ES-I3 (cell line): Measurements from ENCODE around the gene CCDC194.

Experiments
- H3K36me3 ChIP-seq: 2 replicates; pipeline ENCODE4 v1.6.1; 2013; ENCODE audit warnings: mild to moderate bottlenecking, low read length, control low read depth, moderate library complexity; ENCODE audit not compliant: insufficient read depth
- H3K4me1 ChIP-seq: 2 replicates; pipeline ENCODE4 v1.6.1; 2013; ENCODE audit warnings: mild to moderate bottlenecking, control low read depth, low read length; ENCODE audit not compliant: insufficient read depth
- H3K9ac ChIP-seq: 2 replicates; pipeline ENCODE4 v1.6.1; 2013; ENCODE audit warnings: low read depth, mild to moderate bottlenecking, low read length, moderate library complexity
- H3K9me3 ChIP-seq: 2 replicates; pipeline ENCODE4 v1.6.1; 2013; ENCODE audit warnings: mild to moderate bottlenecking, low read length, moderate library complexity; ENCODE audit not compliant: control insufficient read depth, insufficient read depth

The CCDC194 gene, protein sequence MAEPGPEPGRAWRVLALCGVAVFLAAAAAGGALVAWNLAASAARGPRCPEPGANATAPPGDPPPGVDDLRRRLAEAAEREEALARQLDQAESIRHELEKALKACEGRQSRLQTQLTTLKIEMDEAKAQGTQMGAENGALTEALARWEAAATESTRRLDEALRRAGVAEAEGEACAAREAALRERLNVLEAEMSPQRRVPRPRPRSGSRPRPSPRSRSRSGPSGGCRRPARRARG

GRCh38 chr19:17393914-17394313 is at the start of gene CCDC194:
TSS of gene CCDC194 (minus strand) at chr19:17394196. CDS start at chr19:17394158, 38 bp downstream.
- no peaks in the 10 kb centered on the region; the same call in 1 of the 2 replicates for H3K36me3 ChIP-seq
- no peaks in the 10 kb centered on the region; the same call in 1 of the 2 replicates for H3K4me1 ChIP-seq
- no peaks in the 10 kb centered on the region for H3K9me3 ChIP-seq
- no peak within 1 kb of the TSS for H3K9ac ChIP-seq

GRCh38 chr19:17441241-17442021 is 47.4 kb upstream of the CCDC194 start:
- H3K4me1 ChIP-seq, result no peaks in the 10 kb centered on the region
- no peaks in the 10 kb centered on the region for H3K9me3 ChIP-seq
- H3K9ac ChIP-seq, result no peak overlapping the region
- no peaks in the 10 kb centered on the region for H3K36me3 ChIP-seq

DNA sequence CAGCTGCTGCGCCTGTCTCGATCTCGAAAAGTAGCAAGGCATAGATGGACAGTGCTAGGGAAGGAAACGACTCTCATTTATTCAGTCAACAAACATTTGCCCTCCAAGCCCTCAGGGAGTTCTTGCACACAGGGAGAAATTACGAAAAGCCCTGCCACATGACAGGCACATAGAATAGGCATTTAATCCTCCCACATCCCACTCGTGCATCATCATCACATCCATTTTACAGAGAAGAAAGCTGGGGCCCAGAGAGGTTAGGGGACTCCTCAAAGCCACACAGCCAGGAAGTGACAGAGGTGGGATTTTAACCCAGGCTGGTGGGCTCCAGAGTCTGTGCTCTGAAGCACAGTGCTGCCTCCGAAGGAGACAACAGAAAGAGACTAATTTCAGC is 42.9 kb upstream of the CCDC194 start:
- no peaks in the 10 kb centered on the region for H3K9me3 ChIP-seq

GRCh38 chr19:17436094-17436873 is 42.3 kb upstream of the CCDC194 start:
- Histone ChIP-seq H3K36me3 (no peaks in the 10 kb centered on the region), H3K9ac (no peak overlapping the region), H3K9me3 (no peaks in the 10 kb centered on the region), H3K4me1 (no peaks in the 10 kb centered on the region)

More for the DNA sequence above, 42.9 kb upstream of the CCDC194 start:
- Histone ChIP-seq H3K9ac (no peak overlapping the region), H3K36me3 (no peaks in the 10 kb centered on the region), H3K4me1 (no peaks in the 10 kb centered on the region)

- Histone ChIP-seq H3K36me3 (no peaks in the 10 kb centered on the region), H3K9ac (no peak overlapping the region), H3K9me3 (no peaks in the 10 kb centered on the region), H3K4me1 (no peaks in the 10 kb centered on the region)
Observed at GRCh38 chr19:17435218-17435617, 41.2 kb upstream of the CCDC194 start.

DNA sequence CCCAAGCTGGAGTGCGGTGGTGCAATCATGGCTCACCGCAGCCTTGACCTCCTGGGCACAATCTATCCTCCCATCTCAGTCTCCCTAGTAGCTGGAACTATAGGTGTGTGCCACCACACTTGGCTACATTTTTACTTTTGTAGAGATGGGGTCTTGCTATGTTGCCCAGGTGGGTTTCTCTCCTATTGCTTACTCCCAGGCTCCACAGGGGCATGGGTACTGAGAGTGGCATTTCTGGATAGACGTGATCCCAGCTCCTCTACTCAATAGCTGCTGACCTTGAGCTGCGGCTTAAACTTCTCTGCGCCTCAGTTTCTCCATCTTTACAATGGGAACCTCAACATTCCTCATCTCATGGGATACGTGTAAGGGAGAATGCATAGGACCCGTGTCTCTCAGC is 37.4 kb upstream of the CCDC194 start:
- H3K4me1 ChIP-seq, result no peaks in the 10 kb centered on the region

GRCh38 chr19:17429641-17430113 is 35.7 kb upstream of the CCDC194 start:
- Histone ChIP-seq H3K9ac (no peak overlapping the region), H3K9me3 (no peaks in the 10 kb centered on the region), H3K36me3 (no peaks in the 10 kb centered on the region), H3K4me1 (peaks cover under 1% of the 10 kb centered on the region; the same call in 1 of the 2 replicates)

More for the DNA sequence above, 37.4 kb upstream of the CCDC194 start:
- Histone ChIP-seq H3K36me3 (no peaks in the 10 kb centered on the region), H3K9ac (no peak overlapping the region), H3K9me3 (no peaks in the 10 kb centered on the region)

- H3K9ac ChIP-seq, result peak overlapping the region; percentile 28
Observed at GRCh38 chr19:17424743-17425365, 30.9 kb upstream of the CCDC194 start.

GRCh38 chr19:17423429-17424208 is 29.6 kb upstream of the CCDC194 start:
- no peaks in the 10 kb centered on the region for H3K36me3 ChIP-seq
- peaks cover 9% of the 10 kb centered on the region for H3K4me1 ChIP-seq
- H3K9me3 ChIP-seq, result no peaks in the 10 kb centered on the region
- H3K9ac ChIP-seq, result no peak overlapping the region

More at GRCh38 chr19:17424743-17425365, 30.9 kb upstream of the CCDC194 start:
- Histone ChIP-seq H3K4me1 (peaks cover 4% of the 10 kb centered on the region; the same call in 1 of the 2 replicates), H3K9me3 (no peaks in the 10 kb centered on the region), H3K36me3 (no peaks in the 10 kb centered on the region)

- no peak overlapping the region for H3K9ac ChIP-seq
Observed at GRCh38 chr19:17421942-17422341, 27.9 kb upstream of the CCDC194 start.

GRCh38 chr19:17420475-17420924 is 26.5 kb upstream of the CCDC194 start:
- Histone ChIP-seq H3K9ac (peak overlapping the region; percentile 64; the same call in 1 of the 2 replicates), H3K4me1 (peaks cover 13% of the 10 kb centered on the region), H3K9me3 (no peaks in the 10 kb centered on the region), H3K36me3 (no peaks in the 10 kb centered on the region)

More at GRCh38 chr19:17421942-17422341, 27.9 kb upstream of the CCDC194 start:
- Histone ChIP-seq H3K4me1 (peaks cover 9% of the 10 kb centered on the region), H3K9me3 (no peaks in the 10 kb centered on the region), H3K36me3 (no peaks in the 10 kb centered on the region)

- Histone ChIP-seq H3K36me3 (no peaks in the 10 kb centered on the region), H3K9me3 (no peaks in the 10 kb centered on the region), H3K9ac (peak within 1 kb of the TSS; percentile 64)
Observed at GRCh38 chr19:17419621-17420474, 25.9 kb upstream of the CCDC194 start, which contains the start of gene MVB12A. TSS of gene MVB12A (plus strand) at chr19:17420047. CDS start at chr19:17420136, 89 bp downstream.

More at GRCh38 chr19:17419621-17420474, 25.9 kb upstream of the CCDC194 start, which contains the start of gene MVB12A:
- H3K4me1 ChIP-seq, result peaks cover 15% of the 10 kb centered on the region
